OCI-LY3 (cell line): ENCODE results near the gene IL3RA.
"Not testable (repeated sequence)": the region's sequence is repeated elsewhere in the genome, so short reads cannot be mapped to it uniquely, and the experiment has no call there.

Experiments
- EZH2phosphoT487 ChIP-seq: fragments of 200-600 bp; shearing (Covaris generic); IDR thresholded peaks from 2 replicates; pipeline ENCODE4 v1.6.1; 2018; ENCODE audit warnings: antibody characterized with exemption, mixed run types, low read depth
- TF ChIP-seq, protein P1 (sequence below): fragments of 200-600, 300-600 bp; sonication (generic); IDR thresholded peaks from 2 replicates; pipeline ENCODE4 v1.5.1; 2014; ENCODE audit warnings: antibody characterized with exemption, low read length, low read depth

DNA sequence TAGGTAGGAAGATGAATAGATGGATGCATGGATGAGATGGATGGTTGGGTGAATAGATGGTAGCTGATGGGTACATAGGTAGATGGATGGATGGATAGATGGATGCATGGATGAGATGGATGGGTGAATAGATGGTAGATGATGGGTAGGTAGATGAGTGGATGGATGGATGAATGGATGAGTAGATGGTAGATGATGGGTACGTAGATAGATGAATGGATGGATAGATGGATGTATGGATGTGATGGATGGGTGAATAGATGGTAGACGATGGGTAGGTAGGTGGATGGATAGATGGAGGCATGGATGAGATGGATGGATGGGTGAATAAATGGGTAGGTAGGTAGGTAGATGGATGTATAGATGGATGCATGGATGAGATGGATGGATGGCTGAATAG lies 69.2 kb downstream of the IL3RA start:
- TF ChIP-seq, protein P1, sequence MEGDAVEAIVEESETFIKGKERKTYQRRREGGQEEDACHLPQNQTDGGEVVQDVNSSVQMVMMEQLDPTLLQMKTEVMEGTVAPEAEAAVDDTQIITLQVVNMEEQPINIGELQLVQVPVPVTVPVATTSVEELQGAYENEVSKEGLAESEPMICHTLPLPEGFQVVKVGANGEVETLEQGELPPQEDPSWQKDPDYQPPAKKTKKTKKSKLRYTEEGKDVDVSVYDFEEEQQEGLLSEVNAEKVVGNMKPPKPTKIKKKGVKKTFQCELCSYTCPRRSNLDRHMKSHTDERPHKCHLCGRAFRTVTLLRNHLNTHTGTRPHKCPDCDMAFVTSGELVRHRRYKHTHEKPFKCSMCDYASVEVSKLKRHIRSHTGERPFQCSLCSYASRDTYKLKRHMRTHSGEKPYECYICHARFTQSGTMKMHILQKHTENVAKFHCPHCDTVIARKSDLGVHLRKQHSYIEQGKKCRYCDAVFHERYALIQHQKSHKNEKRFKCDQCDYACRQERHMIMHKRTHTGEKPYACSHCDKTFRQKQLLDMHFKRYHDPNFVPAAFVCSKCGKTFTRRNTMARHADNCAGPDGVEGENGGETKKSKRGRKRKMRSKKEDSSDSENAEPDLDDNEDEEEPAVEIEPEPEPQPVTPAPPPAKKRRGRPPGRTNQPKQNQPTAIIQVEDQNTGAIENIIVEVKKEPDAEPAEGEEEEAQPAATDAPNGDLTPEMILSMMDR, result not testable (repeated sequence)
- TF ChIP-seq EZH2phosphoT487, result not testable (repeated sequence)
